Measurements from ENCODE around the gene HMGN4. TPM values are rescaled to one million over a fixed set of nuclear protein-coding genes. Genes with fewer than 3 reads are reported as not detected.

The HMGN4 gene
- total and polyA plus RNA-seq, 9 of the 15 experiments (the other 6 are each of a cell fraction or from before 2014, with no cell fraction given): 35.4 to 134 (median 94.1) TPM

DNA sequence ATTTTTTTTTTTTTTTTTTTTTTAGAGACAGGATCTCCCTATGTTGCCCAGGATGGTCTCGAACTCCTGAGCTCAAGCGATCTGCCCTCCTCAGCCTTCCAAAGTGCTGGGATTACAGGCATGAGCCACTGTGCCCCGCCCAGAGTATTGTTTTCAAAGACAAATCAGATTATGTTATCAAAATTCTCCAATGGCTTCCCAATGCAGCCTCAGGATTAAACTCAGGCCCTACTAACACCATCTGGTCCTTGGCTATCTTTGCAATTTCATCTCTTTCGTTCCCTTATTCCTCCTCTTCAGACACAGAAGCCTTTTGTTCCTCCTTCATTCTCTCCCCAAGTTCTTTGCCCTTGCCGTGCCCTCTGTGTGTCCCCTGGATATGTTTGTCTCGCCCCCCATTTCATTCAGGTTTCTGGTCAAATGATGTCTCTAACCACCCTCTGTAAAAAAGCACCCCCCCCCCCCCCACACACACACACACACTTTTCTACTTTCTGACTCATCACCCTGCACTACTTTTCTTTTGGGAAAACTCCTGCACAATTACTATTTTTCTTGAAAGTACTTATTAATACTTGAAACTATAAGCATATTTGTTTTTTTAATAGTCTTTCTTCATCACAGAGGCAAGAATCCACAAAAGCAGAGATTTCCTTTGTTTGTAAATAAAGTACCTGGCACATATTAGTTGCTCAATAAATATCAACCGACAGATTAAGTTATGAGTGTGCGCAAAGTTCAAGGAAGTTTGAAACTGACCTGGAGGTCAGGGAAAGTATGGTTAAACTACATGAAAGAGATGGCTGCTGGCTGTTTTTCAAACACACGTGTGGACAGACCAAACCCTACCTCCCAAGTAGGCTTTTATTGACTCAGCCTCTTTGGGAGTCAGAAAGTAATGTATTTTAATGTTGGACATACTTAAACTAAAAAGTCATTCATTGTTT is 21.4 kb upstream of the HMGN4 start (continued):
- TF ChIP-seq, protein P1, sequence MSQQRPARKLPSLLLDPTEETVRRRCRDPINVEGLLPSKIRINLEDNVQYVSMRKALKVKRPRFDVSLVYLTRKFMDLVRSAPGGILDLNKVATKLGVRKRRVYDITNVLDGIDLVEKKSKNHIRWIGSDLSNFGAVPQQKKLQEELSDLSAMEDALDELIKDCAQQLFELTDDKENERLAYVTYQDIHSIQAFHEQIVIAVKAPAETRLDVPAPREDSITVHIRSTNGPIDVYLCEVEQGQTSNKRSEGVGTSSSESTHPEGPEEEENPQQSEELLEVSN (IDR thresholded peaks at IDR 0.05; ENCODE audit: borderline replicate concordance in 1 of 2, extremely low read depth in 1 of 2, insufficient read depth in 1 of 2, insufficient read length in 1 of 2, low read depth in 1 of 2, low read length in 1 of 2, poor library complexity in 1 of 2, severe bottlenecking in 1 of 2): no peak
- TF ChIP-seq, protein P2, sequence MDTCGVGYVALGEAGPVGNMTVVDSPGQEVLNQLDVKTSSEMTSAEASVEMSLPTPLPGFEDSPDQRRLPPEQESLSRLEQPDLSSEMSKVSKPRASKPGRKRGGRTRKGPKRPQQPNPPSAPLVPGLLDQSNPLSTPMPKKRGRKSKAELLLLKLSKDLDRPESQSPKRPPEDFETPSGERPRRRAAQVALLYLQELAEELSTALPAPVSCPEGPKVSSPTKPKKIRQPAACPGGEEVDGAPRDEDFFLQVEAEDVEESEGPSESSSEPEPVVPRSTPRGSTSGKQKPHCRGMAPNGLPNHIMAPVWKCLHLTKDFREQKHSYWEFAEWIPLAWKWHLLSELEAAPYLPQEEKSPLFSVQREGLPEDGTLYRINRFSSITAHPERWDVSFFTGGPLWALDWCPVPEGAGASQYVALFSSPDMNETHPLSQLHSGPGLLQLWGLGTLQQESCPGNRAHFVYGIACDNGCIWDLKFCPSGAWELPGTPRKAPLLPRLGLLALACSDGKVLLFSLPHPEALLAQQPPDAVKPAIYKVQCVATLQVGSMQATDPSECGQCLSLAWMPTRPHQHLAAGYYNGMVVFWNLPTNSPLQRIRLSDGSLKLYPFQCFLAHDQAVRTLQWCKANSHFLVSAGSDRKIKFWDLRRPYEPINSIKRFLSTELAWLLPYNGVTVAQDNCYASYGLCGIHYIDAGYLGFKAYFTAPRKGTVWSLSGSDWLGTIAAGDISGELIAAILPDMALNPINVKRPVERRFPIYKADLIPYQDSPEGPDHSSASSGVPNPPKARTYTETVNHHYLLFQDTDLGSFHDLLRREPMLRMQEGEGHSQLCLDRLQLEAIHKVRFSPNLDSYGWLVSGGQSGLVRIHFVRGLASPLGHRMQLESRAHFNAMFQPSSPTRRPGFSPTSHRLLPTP (IDR thresholded peaks at IDR 0.05; ENCODE audit: borderline replicate concordance, extremely low read depth, insufficient read length): no peak
- TF ChIP-seq ESRRA (IDR thresholded peaks at IDR 0.05; ENCODE audit: borderline replicate concordance, low read depth) (no peak), ZNF445 (CRISPR knock-in tag; IDR thresholded peaks at IDR 0.05; ENCODE audit: low read depth) (no peak), TCF7L2 (IDR thresholded peaks at IDR 0.05; ENCODE audit: low read depth, low read length) (no peak), RBM34 (IDR thresholded peaks at IDR 0.05; ENCODE audit: borderline replicate concordance, insufficient read depth, low read length) (no peak), TAL1 (IDR thresholded peaks at IDR 0.05) (peak; percentile 19; the same call in 1 of the 2 replicates), ZNF79 (CRISPR knock-in tag; IDR thresholded peaks at IDR 0.05; ENCODE audit: low read depth) (no peak), RBM39 (optimal IDR thresholded peaks at IDR 0.05; ENCODE audit: low read depth, low read length) (no peak), BRF1 (IDR thresholded peaks at IDR 0.05; ENCODE audit: borderline replicate concordance, extremely low read depth, insufficient read length) (no peak), RHOXF2B (CRISPR knock-in tag; conservative IDR thresholded peaks at IDR 0.05) (no peak), PRMT5 (CRISPR knock-in tag; IDR thresholded peaks at IDR 0.05) (no peak), ZNF431 (CRISPR knock-in tag; IDR thresholded peaks at IDR 0.05) (no peak), GATAD2B (IDR thresholded peaks at IDR 0.05; ENCODE audit: borderline replicate concordance) (no peak), ZNF121 (CRISPR knock-in tag; conservative IDR thresholded peaks at IDR 0.05) (no peak), ZNF551 (CRISPR knock-in tag; IDR thresholded peaks at IDR 0.05) (no peak)
- TF ChIP-seq, protein P3, sequence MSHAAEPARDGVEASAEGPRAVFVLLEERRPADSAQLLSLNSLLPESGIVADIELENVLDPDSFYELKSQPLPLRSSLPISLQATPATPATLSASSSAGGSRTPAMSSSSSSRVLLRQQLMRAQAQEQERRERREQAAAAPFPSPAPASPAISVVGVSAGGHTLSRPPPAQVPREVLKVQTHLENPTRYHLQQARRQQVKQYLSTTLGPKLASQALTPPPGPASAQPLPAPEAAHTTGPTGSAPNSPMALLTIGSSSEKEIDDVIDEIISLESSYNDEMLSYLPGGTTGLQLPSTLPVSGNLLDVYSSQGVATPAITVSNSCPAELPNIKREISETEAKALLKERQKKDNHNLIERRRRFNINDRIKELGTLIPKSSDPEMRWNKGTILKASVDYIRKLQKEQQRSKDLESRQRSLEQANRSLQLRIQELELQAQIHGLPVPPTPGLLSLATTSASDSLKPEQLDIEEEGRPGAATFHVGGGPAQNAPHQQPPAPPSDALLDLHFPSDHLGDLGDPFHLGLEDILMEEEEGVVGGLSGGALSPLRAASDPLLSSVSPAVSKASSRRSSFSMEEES (CRISPR knock-in tag; IDR thresholded peaks at IDR 0.05): no peak
- TF ChIP-seq, protein P4, sequence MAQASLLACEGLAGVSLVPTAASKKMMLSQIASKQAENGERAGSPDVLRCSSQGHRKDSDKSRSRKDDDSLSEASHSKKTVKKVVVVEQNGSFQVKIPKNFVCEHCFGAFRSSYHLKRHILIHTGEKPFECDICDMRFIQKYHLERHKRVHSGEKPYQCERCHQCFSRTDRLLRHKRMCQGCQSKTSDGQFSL (CRISPR knock-in tag; IDR thresholded peaks at IDR 0.05): peak; percentile 90
- TF ChIP-seq, protein P4 (tag; IDR thresholded peaks at IDR 0.05): peak in 1 of 2 experiments; percentile 70; a peak in 2 of 4 replicates

Measured in K562 (cell line).